T-cell (primary cell): ENCODE results near the gene APBB2. TPM values are rescaled to one million over a fixed set of nuclear protein-coding genes. Genes with fewer than 3 reads are reported as not detected.
"Not testable (repeated sequence)": the region's sequence is repeated elsewhere in the genome, so short reads cannot be mapped to it uniquely, and the experiment has no call there.

Experiments
- ATAC-seq, 4 experiments: fragments of 200-7000 bp in 3 of 4; fragments of 150-1000 bp in 1 of 4; cut with Tn5 transposase; replicated peaks in 1 of 4; 1 replicate in 3 of 4; 2 replicates in 1 of 4; pipeline ENCODE4 v1.10.0; 2021; ENCODE audit warnings: moderate library complexity in 3 of 4, mild to moderate bottlenecking in 2 of 4, moderate number of reproducible peaks in 1 of 4
- CTCF ChIA-PET, 2 donors: fragments of 300-600 bp; sonication (Branson Sonifier 250); formaldehyde crosslinking; loops; one replicate each; lab custom pipeline; 2022; ENCODE audit warnings: antibody characterized with exemption in 2 of 2; lab: Charles Lee
- POLR2A ChIA-PET, 2 donors: fragments of 300-600 bp; sonication (Branson Sonifier 250); formaldehyde crosslinking; loops; one replicate each; lab custom pipeline; 2022; ENCODE audit warnings: antibody characterized with exemption in 2 of 2; lab: Charles Lee
- DNase-seq, 35 experiments: peaks; one replicate each; pipeline versions ENCODE4 v3.0.0 to v3.0.0-alpha.2; 2013 to 2023
- H3K27ac ChIP-seq: one replicate; pipeline ENCODE4 v1.5.1; 2013; ENCODE audit warnings: low read length
- H3K27me3 ChIP-seq, 2 experiments: replicated peaks in 1 of 2; 1 replicate in 1 of 2; 2 replicates in 1 of 2; pipeline versions ENCODE4 v1.6.1 to v1.7.0; 2013; ENCODE audit warnings: low read length in 1 of 2, mixed read lengths in 1 of 2; ENCODE audit not compliant: control insufficient read depth in 2 of 2, insufficient read depth in 2 of 2; ENCODE audit errors: extremely low read depth in 1 of 2
- H3K36me3 ChIP-seq, 2 donors: 1 replicate in 1 of 2; 2 replicates in 1 of 2; pipeline versions ENCODE4 v1.6.1 to v1.7.0; 2013; ENCODE audit warnings: low read length in 1 of 2; ENCODE audit not compliant: control insufficient read depth in 2 of 2, insufficient read depth in 1 of 2; ENCODE audit errors: extremely low read depth in 1 of 2
- H3K4me1 ChIP-seq, 2 experiments: 1 replicate in 1 of 2; 2 replicates in 1 of 2; pipeline versions ENCODE4 v1.6.1 to v1.7.0; 2013; ENCODE audit warnings: low read length in 2 of 2, mixed read lengths in 1 of 2; ENCODE audit not compliant: insufficient read depth in 2 of 2, control insufficient read depth in 1 of 2; ENCODE audit errors: extremely low read depth in 1 of 2
- H3K4me3 ChIP-seq, 2 donors: 1 replicate in 1 of 2; 2 replicates in 1 of 2; pipeline versions ENCODE4 v1.5.1 to v1.7.0; 2013; ENCODE audit warnings: mild to moderate bottlenecking in 2 of 2, low read length in 1 of 2, moderate library complexity in 1 of 2; ENCODE audit not compliant: control insufficient read depth in 1 of 2; ENCODE audit errors: extremely low read depth in 1 of 2
- H3K9me3 ChIP-seq: 2 replicates; pipeline ENCODE4 v1.7.0; 2013
- H3K27ac Mint-ChIP-seq, 2 donors: one replicate each; pipeline ENCODE4 v1.8.0; 2020 to 2021; ENCODE audit warnings: mild to moderate bottlenecking in 2 of 2, mixed read lengths in 2 of 2
- H3K27me3 Mint-ChIP-seq, 2 donors: one replicate each; pipeline ENCODE4 v1.8.0; 2021 to 2022; ENCODE audit warnings: mixed read lengths in 2 of 2
- H3K36me3 Mint-ChIP-seq: one replicate; pipeline ENCODE4 v1.8.0; 2021; ENCODE audit warnings: mixed read lengths
- H3K4me1 Mint-ChIP-seq, 3 donors: one replicate each; pipeline ENCODE4 v1.8.0; 2020 to 2022; ENCODE audit warnings: mixed read lengths in 3 of 3, mild to moderate bottlenecking in 1 of 3
- H3K4me3 Mint-ChIP-seq, 3 donors: one replicate each; pipeline ENCODE4 v1.8.0; 2020 to 2022; ENCODE audit warnings: mild to moderate bottlenecking in 3 of 3, mixed read lengths in 3 of 3, moderate library complexity in 3 of 3
- H3K9me3 Mint-ChIP-seq, 3 donors: one replicate each; pipeline ENCODE4 v1.8.0; 2020 to 2022; ENCODE audit warnings: mixed read lengths in 3 of 3
- WGBS: methylation state at CpG from one replicate; pipeline ENCODE4 v1.1.5; 2013; ENCODE audit warnings: missing lambda C conversion rate; ENCODE audit not compliant: insufficient coverage; 5-methylcytosine and 5-hydroxymethylcytosine counted together
- total RNA-seq, 35 experiments: library from RNA in 6 of 35; stranded (reverse) in 6 of 35; fragments of 120-200 nt in 1 of 35; gene quantifications; one replicate each; pipeline versions ENCODE4 v1.2.1 to v1.2.4 and lab custom pipeline; 2013 to 2026

The APBB2 gene
- total RNA-seq, 5 donors from 2014 or later (not counting 1 experiment from before 2014, with no cell fraction given) = 0.23 to 1.6 (median 0.70) TPM

DNA sequence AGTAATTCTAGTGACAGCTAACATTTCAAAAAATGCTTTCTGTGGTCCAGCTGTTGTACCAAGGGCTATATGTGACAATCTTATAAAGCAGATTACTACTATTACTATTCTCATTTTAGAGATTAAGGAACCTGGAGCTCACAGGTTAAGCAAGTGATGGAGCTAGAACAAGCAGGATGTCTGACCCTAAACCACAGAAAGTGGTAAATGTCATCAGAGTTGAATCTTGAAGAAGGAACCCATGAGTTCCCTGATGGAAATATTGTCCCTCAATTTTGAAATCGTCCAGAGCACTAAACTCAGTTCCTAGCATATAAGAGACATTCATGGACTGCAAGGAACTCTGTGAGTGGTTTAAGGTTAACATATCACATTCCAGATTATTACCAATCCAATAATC, 214.0 kb downstream of the APBB2 start:
- ChIA-PET POLR2A (no interaction called here), CTCF (no interaction called here)
- Histone ChIP-seq H3K27me3 (peaks cover 0 to 3% of the 10 kb centered on the region in 2 experiments), H3K4me1 (no peaks in the 10 kb centered on the region), H3K9me3 (no peaks in the 10 kb centered on the region), H3K36me3 (no peaks in the 10 kb centered on the region), H3K27ac (no peak overlapping the region), H3K4me3 (no peak overlapping the region)
- ATAC-seq = no peak
- Mint-ChIP-seq H3K27me3 (peaks cover 6 to 22% of the 10 kb centered on the region in 2 donors), H3K27ac (no peak overlapping the region), H3K36me3 (no peaks in the 10 kb centered on the region), H3K4me1 (no peaks in the 10 kb centered on the region), H3K9me3 (no peaks in the 10 kb centered on the region), H3K4me3 (no peak overlapping the region)
- no CpG with 5 or more reads among the region's 1 CpG for WGBS
- DNase-seq = no peak

DNA sequence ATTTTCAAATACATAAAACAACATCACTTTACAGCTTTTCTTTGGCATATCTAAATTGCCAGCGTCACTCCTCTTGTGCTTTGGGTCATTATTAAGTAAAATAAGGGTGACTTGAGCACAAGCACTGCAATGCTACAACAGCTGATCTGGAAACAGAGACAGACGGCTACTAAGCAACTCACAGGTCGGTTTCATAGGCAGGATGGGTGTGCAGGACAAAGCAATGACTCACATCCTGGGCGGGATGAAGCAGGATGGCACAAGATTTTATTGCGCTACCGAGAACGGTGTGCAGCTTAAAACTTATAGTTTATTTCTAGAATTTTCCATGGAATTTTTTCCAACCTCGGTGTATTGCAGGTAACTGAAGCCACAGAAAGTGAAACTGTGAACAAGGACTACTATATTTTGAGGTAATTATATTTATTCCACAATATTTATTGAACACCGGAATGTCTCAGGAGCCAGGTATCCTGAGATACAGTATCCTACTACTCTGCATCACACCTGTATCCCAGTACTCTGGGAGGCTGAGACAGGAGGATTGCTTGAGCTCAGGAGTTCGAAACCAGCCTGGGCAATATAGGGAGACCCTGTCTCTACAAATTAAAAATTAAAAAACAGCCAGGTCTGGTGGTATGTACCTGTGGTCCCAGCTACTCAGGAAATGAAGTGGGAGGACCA, 215.5 kb downstream of the APBB2 start:
- Histone ChIP-seq H3K4me1 (no peaks in the 10 kb centered on the region), H3K36me3 (no peaks in the 10 kb centered on the region), H3K9me3 (no peaks in the 10 kb centered on the region), H3K27me3 (peaks cover 0 to 4% of the 10 kb centered on the region in 2 experiments), H3K4me3 (no peak overlapping the region), H3K27ac (no peak overlapping the region)
- ChIA-PET CTCF (no interaction called here), POLR2A (no interaction called here)
- Mint-ChIP-seq H3K4me3 (no peak overlapping the region), H3K27ac (no peak overlapping the region), H3K27me3 (peaks cover 6 to 22% of the 10 kb centered on the region in 2 donors), H3K9me3 (no peaks in the 10 kb centered on the region), H3K4me1 (no peaks in the 10 kb centered on the region), H3K36me3 (no peaks in the 10 kb centered on the region)
- WGBS = 84% methylated on average over 6 of the region's 10 CpGs
- DNase-seq (no peak), ATAC-seq (no peak)

DNA sequence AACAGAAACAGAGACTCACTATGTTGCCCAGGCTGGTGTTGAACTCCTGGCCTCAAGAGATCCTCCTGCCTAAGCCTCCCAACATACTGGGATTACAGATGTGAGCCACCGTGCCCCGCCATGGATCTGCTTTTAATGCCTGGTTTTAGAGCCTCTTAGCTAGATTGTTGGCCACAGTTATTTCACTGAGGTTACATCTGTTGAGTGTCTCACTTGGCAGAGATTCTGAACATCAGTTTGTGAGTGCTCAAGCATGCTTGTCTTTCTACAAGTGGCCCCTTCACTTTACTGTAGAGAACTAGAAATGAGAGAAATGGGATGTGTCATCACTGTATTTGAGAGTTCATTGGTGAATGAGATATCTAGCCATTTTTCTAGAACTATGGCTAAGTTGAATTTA, 218.5 kb downstream of the APBB2 start:
- ATAC-seq = no peak
- no peaks in the 10 kb centered on the region for H3K9me3 Mint-ChIP-seq
- ChIA-PET CTCF (no interaction called here), POLR2A (no interaction called here)
- H3K4me3 Mint-ChIP-seq = no peak overlapping the region
- no peak for DNase-seq
- no peak overlapping the region for H3K4me3 ChIP-seq
- H3K4me1 Mint-ChIP-seq = no peaks in the 10 kb centered on the region
- peaks cover 0 to 4% of the 10 kb centered on the region in 2 experiments for H3K27me3 ChIP-seq
- H3K4me1 ChIP-seq = no peaks in the 10 kb centered on the region
- peaks cover 6 to 16% of the 10 kb centered on the region in 2 donors for H3K27me3 Mint-ChIP-seq
- H3K36me3 ChIP-seq = no peaks in the 10 kb centered on the region
- no peaks in the 10 kb centered on the region for H3K36me3 Mint-ChIP-seq
- no peak overlapping the region for H3K27ac Mint-ChIP-seq
- no peaks in the 10 kb centered on the region for H3K9me3 ChIP-seq
- no peak overlapping the region for H3K27ac ChIP-seq
- 94% methylated on average over 2 of the region's 2 CpGs for WGBS

- H3K4me3 Mint-ChIP-seq, H3K27ac Mint-ChIP-seq, H3K36me3 Mint-ChIP-seq, H3K9me3 ChIP-seq, H3K27ac ChIP-seq, H3K4me3 ChIP-seq, ATAC-seq, DNase-seq, H3K36me3 ChIP-seq, POLR2A ChIA-PET, H3K4me1 Mint-ChIP-seq, H3K27me3 ChIP-seq, H3K4me1 ChIP-seq, CTCF ChIA-PET, H3K9me3 Mint-ChIP-seq: not testable (repeated sequence)
- no CpG with 5 or more reads among the region's 4 CpGs for WGBS
- H3K27me3 Mint-ChIP-seq = peaks cover 6 to 16% of the 10 kb centered on the region in 2 donors
Measured at GRCh38 chr4:40994321-40994720, 220.0 kb downstream of the APBB2 start.

- H3K9me3 Mint-ChIP-seq, DNase-seq, ATAC-seq, H3K4me3 Mint-ChIP-seq, H3K27ac Mint-ChIP-seq, H3K4me1 Mint-ChIP-seq, H3K27ac ChIP-seq, CTCF ChIA-PET, H3K36me3 ChIP-seq, H3K9me3 ChIP-seq, H3K4me1 ChIP-seq, H3K36me3 Mint-ChIP-seq, H3K27me3 ChIP-seq, H3K4me3 ChIP-seq: not testable (repeated sequence)
- peaks cover 4 to 16% of the 10 kb centered on the region in 2 donors for H3K27me3 Mint-ChIP-seq
- POLR2A ChIA-PET = interaction anchor here (0.7 kb wide), 2 partner anchors 129 to 1051 kb away, joined by 3 to 5 read pairs; no protein-coding TSS in a partner anchor
- WGBS = no CpG with 5 or more reads among the region's 2 CpGs
Measured at GRCh38 chr4:40993296-40993693, 221.0 kb downstream of the APBB2 start.

GRCh38 chr4:40992472-40993295, 221.7 kb downstream of the APBB2 start:
- 52% methylated on average over 6 of the region's 17 CpGs for WGBS
- Mint-ChIP-seq H3K4me1 (no peaks in the 10 kb centered on the region), H3K27ac (no peak overlapping the region), H3K36me3 (no peaks in the 10 kb centered on the region), H3K4me3 (no peak overlapping the region), H3K27me3 (peaks cover 4 to 19% of the 10 kb centered on the region in 2 donors), H3K9me3 (no peaks in the 10 kb centered on the region)
- ChIA-PET CTCF (no interaction called here), POLR2A (interaction anchor here (0.7 kb wide), 2 partner anchors 128 to 1050 kb away, joined by 3 to 5 read pairs; no protein-coding TSS in a partner anchor)
- no peak overlapping the region for H3K27ac ChIP-seq
- H3K36me3 ChIP-seq = no peaks in the 10 kb centered on the region
- no peak overlapping the region for H3K4me3 ChIP-seq
- H3K9me3 ChIP-seq = no peaks in the 10 kb centered on the region
- ATAC-seq = no peak
- peaks cover 0 to 4% of the 10 kb centered on the region in 2 experiments for H3K27me3 ChIP-seq
- DNase-seq = peak in 2 of 35 experiments; percentile 2 to 4
- H3K4me1 ChIP-seq = no peaks in the 10 kb centered on the region
